ENCODE measurements around the gene SLC5A4. TPM values are rescaled to one million over a fixed set of nuclear protein-coding genes. Genes with fewer than 3 reads are reported as not detected.
A peak's percentile ranks its signal among the peaks of the same experiment; 100 is the strongest.
"Not testable (repeated sequence)": the region's sequence is repeated elsewhere in the genome, so short reads cannot be mapped to it uniquely, and the experiment has no call there.

SLC5A4 gene
- total RNA-seq (2014; rRNA removed): not detected in 2 replicates
- not detected for Bru-seq, nascent RNA
- not detected for BruChase-seq, experiment 1, labeled RNA remaining after a 6-hour chase
- percentile 2 among the genes with signal in this experiment for BruChase-seq, experiment 2, labeled RNA remaining after a 2-hour chase
- long read RNA-seq: 0 reads

- POLR2A ChIA-PET (ENCODE audit: unreplicated experiment): no interaction called here
- intact Hi-C loops (cut with micrococcal nuclease): no loop called here
- H3K9ac ChIP-seq (ENCODE audit: low read length): no peak within 1 kb of the TSS
- ATAC-seq (no peak), DNase-seq (no peak)
- H3K27ac ChIP-seq (ENCODE audit: low read length): no peak within 1 kb of the TSS
- H4K20me1 ChIP-seq (ENCODE audit: low read length): no peaks in the 10 kb centered on the region
- TF ChIP-seq EZH2phosphoT487 (IDR thresholded peaks at IDR 0.05; ENCODE audit: borderline replicate concordance, low read length) (no peak), CTCF (conservative IDR thresholded peaks at IDR 0.05; ENCODE audit: low read depth, low read length) (no peak), EZH2 (IDR thresholded peaks at IDR 0.05; ENCODE audit: low read length, unreplicated experiment) (no peak)
- no peaks in the 10 kb centered on the region for H3K79me2 ChIP-seq (ENCODE audit: low read length)
- H3K4me1 ChIP-seq (ENCODE audit: insufficient read depth, low read length): no peaks in the 10 kb centered on the region
- no peak within 1 kb of the TSS for H3K4me3 ChIP-seq (ENCODE audit: low read length)
- no peak within 1 kb of the TSS for H2AFZ ChIP-seq (ENCODE audit: low read length)
- no peaks in the 10 kb centered on the region for H3K9me2 ChIP-seq (replicated peaks; ENCODE audit: low read length)
- H3K36me3 ChIP-seq (ENCODE audit: low read depth, low read length): no peaks in the 10 kb centered on the region
- H3K9me3 ChIP-seq (ENCODE audit: low read length): no peaks in the 10 kb centered on the region
- peaks cover 4% of the 10 kb centered on the region; the same call in 1 of the 2 replicates for H3K27me3 ChIP-seq (ENCODE audit: low read length)
- H3F3A ChIP-seq (ENCODE audit: low read length, unreplicated experiment): no peaks in the 10 kb centered on the region
- no TSS peak for BruUV-seq (replicated peaks)
- CTCF ChIA-PET: no interaction called here
- H3K4me2 ChIP-seq (ENCODE audit: low read length): no peak within 1 kb of the TSS
Measured at GRCh38 chr22:32255217-32255616, at the start of gene SLC5A4. Gene SLC5A4 (minus strand): TSS chr22:32255347. CDS start chr22:32255329, 18 bp downstream.

- H3K27me3 ChIP-seq (ENCODE audit: low read length); ATAC-seq; H3K4me1 ChIP-seq (ENCODE audit: insufficient read depth, low read length); H3K9ac ChIP-seq (ENCODE audit: low read length); H3K4me2 ChIP-seq (ENCODE audit: low read length); H3K9me3 ChIP-seq (ENCODE audit: low read length); H4K20me1 ChIP-seq (ENCODE audit: low read length); intact Hi-C loops (cut with micrococcal nuclease); H2AFZ ChIP-seq (ENCODE audit: low read length); CTCF ChIA-PET; H3F3A ChIP-seq (ENCODE audit: low read length, unreplicated experiment); H3K79me2 ChIP-seq (ENCODE audit: low read length); H3K9me2 ChIP-seq (replicated peaks; ENCODE audit: low read length); H3K27ac ChIP-seq (ENCODE audit: low read length); BruUV-seq (replicated peaks); DNase-seq; POLR2A ChIA-PET (ENCODE audit: unreplicated experiment); H3K4me3 ChIP-seq (ENCODE audit: low read length); H3K36me3 ChIP-seq (ENCODE audit: low read depth, low read length): not testable (repeated sequence)
Measured at GRCh38 chr22:32293921-32294320, 38.8 kb upstream of the SLC5A4 start.

- Histone ChIP-seq H3K4me1 (ENCODE audit: insufficient read depth, low read length) (no peaks in the 10 kb centered on the region), H3K36me3 (ENCODE audit: low read depth, low read length) (no peaks in the 10 kb centered on the region), H3K27ac (ENCODE audit: low read length) (no peak overlapping the region), H3K9ac (ENCODE audit: low read length) (no peak overlapping the region), H2AFZ (ENCODE audit: low read length) (no peak overlapping the region), H3K9me3 (ENCODE audit: low read length) (no peaks in the 10 kb centered on the region), H3K9me2 (replicated peaks; ENCODE audit: low read length) (no peaks in the 10 kb centered on the region), H3K4me2 (ENCODE audit: low read length) (no peak overlapping the region), H3K79me2 (ENCODE audit: low read length) (no peaks in the 10 kb centered on the region), H3K27me3 (ENCODE audit: low read length) (no peaks in the 10 kb centered on the region), H4K20me1 (ENCODE audit: low read length) (no peaks in the 10 kb centered on the region), H3F3A (ENCODE audit: low read length, unreplicated experiment) (no peaks in the 10 kb centered on the region), H3K4me3 (ENCODE audit: low read length) (no peak overlapping the region)
- DNase-seq: no peak
- ChIA-PET CTCF (no interaction called here), POLR2A (ENCODE audit: unreplicated experiment) (no interaction called here)
- ATAC-seq: no peak
- intact Hi-C loops (cut with micrococcal nuclease): no loop called here
- BruUV-seq (replicated peaks): no TSS peak
- TF ChIP-seq EZH2phosphoT487 (IDR thresholded peaks at IDR 0.05; ENCODE audit: borderline replicate concordance, low read length) (no peak), CTCF (conservative IDR thresholded peaks at IDR 0.05; ENCODE audit: low read depth, low read length) (no peak), EZH2 (IDR thresholded peaks at IDR 0.05; ENCODE audit: low read length, unreplicated experiment) (no peak)
Measured at GRCh38 chr22:32286290-32286840, 31.2 kb upstream of the SLC5A4 start.

All from PC-3 (cell line).